Esophagus mucosa (tissue), 1 donor: ENCODE results near the gene FGF12. TPM values are rescaled to one million over a fixed set of nuclear protein-coding genes. Genes with fewer than 3 reads are reported as not detected.

Source experiments
- ATAC-seq: fragments of 200-7000 bp; cut with Tn5 transposase; one replicate; pipeline ENCODE4 v1.9.1; 2020
- total RNA-seq: library from RNA; stranded (reverse); gene quantifications from one replicate; pipeline ENCODE4 v1.2.4, GENCODE V29; 2023
- donor health status: DM: yes; HTN: yes; CAD: no.

Gene FGF12
- total RNA-seq, 1 donor from 2014 or later, result 0.72 TPM

GRCh38 chr3:192253138-192253887 is 474.0 kb downstream of the FGF12 start:
- no peak for ATAC-seq

DNA sequence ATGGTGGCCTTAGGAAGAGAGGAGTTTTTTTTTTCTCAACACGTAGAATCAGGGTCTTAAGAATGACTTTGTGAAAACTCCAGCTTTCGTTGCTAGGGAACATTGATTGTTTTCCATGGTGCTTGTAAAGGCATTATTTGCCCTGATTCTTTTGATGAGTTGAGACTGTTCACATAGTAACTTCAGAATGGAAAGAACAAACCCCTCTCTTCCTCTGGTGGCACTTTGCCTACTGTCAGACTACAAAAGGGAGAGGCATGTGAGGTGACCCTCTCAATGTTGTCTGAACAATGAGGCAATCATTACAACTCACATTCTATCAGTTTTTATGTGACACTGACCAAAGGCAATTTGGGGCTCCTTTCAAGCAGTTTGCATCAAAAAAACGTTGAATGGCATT is 477.8 kb downstream of the FGF12 start:
- ATAC-seq, result no peak

DNA sequence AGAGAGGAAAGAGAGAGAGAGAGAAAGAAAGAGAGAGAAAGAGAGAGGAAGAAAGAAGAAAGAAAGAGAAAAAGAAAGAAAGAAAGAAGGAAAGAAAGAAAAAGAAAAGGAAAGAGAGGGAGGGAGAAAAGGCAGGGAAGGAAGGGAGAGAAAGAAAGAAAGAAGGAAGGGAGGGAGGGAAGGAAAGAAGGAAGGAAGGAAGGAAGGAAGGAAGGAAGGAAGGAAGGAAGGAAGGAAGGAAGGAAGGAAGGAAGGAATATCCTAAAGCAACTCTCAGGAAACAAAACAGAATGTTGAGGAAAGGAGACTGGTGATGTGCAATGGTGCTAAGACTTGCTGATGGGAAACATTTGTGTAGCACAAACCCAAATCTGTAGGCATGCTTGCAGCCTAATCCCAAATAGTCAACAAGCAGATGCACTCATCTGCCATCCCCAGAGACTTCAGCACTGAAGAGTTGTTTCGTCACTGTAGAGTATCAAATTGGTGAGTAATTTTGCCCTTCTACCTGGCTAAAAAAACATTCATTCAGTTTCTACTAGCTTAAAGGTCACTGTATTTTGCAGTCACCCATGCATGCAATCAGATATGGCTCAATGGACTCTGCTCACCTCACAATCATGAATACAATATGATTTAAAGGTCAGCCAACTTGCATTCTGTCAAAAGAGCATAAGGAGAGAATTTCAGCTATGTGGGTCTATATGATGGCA is 480.3 kb downstream of the FGF12 start:
- no peak for ATAC-seq

DNA sequence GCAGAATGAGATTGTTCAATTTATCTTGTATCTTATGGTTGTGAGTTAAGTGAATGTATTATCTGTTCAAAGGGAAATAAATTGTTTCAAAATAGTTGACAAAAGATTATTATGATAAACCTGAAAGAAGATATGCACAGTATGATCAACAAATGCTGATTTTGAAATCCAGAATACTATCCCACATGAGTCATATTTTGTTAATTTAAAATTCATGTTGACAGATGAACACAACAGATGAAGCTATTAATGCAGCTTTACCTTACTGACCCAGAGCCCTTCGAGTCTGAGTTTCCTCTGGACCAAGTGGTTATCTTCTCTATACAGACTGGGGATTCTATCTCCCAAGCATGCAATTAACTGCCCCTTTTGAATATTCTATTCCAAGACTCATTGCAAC is 482.8 kb downstream of the FGF12 start:
- ATAC-seq, result no peak

GRCh38 chr3:192239956-192240355 is 487.4 kb downstream of the FGF12 start:
- ATAC-seq, result no peak

GRCh38 chr3:192237992-192238608 is 489.2 kb downstream of the FGF12 start:
- no peak for ATAC-seq

- ATAC-seq, result no peak
Observed at GRCh38 chr3:192229866-192230265, 497.5 kb downstream of the FGF12 start.

DNA sequence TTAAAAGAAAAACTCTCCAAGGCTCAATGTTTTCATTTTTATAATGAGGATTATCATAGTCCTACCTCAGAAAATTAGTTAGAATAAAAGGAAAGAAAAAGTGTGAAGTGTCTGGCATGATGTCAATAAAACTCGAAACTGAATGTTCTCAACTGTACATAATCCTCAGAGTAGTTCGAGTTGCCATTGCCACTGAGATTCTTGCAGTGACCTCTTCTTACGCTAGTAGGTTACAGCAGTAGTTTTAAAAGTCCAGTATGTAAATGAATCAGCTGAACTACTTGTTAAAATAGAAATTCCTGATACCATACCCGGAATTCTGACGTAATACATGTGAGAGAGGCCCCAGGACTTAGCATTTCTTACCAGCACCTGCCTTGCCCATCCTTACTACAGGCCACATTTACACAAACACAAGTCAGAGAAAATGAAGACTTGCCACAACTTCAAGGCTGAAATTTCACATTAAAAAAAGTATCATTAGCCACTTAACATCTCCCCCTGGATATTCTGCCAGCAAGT is 502.6 kb downstream of the FGF12 start:
- no peak for ATAC-seq

- ATAC-seq, result no peak
Observed at GRCh38 chr3:192223815-192224214, 503.5 kb downstream of the FGF12 start.

DNA sequence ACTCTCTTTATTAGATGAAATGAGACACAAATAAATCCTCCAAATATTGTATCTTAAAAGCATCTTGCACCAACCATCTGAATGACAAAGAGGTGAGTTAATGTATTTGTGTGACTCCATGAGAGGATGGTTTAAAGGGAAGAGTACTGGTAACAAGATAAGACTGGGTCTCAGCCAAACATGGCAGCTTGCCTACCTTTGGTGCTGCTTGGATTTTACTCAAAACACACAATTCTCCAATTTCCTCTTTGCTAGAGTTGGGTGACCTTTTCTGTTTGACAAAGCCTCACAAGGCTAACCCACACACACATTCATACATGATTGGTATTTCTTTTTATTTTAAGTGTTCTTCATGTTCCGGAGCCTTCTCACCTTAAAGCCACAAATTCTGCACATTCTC is 506.4 kb downstream of the FGF12 start:
- ATAC-seq, result no peak

GRCh38 chr3:192219926-192220325 is 507.4 kb downstream of the FGF12 start:
- ATAC-seq, result no peak

DNA sequence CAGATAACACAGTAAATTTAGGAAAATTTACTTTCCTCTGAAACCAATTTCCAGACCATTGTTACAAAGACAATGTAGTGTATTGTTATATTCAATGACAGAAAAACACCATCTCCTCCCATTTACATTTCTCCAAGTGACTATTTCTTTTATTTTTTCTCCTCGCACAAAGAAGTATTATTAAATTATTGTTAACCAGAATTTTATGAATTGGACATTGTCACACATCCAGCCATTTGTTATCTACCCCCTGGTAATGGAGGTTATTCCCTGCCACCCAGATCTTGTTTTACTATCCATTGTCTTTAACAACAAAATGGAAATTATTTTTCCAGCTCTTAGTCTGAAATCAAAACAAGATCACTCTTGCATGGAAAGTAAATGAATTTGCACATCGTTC is 511.3 kb downstream of the FGF12 start:
- ATAC-seq, result no peak

GRCh38 chr3:192212979-192213378 is 514.4 kb downstream of the FGF12 start:
- no peak for ATAC-seq

DNA sequence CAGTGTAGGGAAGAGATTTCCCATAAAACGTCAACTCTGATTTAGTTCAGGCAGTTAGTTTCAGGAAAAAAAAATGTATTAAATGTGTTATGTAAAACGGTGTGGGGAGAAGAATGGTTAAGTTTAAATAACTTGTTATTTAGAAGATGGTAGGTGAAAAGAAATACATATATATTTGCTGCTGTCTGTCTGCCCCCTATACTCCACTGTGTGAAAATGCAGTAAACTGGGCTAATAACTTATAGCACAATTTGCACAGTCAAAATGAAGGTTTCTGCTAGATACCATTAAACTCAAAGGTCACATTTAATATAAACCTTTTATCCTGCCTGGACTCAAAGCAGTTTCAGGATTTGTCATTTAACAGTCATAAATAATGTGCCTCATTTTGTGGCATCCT is 515.0 kb downstream of the FGF12 start:
- ATAC-seq, result no peak

DNA sequence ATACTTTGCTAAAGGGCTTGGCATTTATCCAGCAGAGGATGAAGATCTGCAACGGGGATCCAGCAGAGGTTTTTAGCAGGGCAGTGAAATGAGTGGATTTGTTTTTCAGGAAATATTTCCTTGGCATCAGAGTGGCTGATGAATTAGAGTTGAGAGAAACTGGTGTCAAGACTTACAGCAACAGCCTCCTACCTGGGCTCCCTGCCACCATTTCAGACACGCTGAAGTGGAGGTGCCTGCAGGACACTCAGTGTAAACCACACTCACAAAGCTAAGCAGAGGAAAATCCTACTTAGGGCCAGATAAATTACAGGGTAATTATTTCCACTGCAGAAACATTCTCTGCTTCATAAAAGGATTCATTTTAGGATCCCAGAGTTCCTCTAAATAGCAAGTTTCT is 519.7 kb downstream of the FGF12 start:
- ATAC-seq, result no peak

GRCh38 chr3:192207239-192207638 is 520.1 kb downstream of the FGF12 start:
- no peak for ATAC-seq

DNA sequence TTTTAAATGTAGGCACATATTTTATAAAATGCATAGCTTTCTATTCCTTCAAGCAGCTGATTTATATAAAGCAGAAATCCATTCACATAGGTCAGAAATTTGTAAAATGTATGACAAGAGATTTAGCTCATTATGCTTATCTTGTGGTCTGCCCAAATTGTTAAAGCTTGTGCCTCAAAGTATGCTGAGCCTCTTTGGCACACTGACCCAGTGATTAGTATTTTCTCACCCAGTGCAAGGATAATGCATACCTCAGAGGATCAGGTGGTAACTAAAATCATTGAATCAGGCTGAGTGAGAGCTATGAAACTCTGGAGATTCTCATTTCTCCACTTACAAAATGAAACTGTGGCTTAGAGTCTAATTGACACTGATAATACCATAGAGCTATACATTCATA is 533.3 kb downstream of the FGF12 start:
- ATAC-seq, result no peak

GRCh38 chr3:192188218-192188835 is 539.0 kb downstream of the FGF12 start:
- ATAC-seq, result no peak

GRCh38 chr3:192187485-192188051 is 539.8 kb downstream of the FGF12 start:
- ATAC-seq, result no peak

DNA sequence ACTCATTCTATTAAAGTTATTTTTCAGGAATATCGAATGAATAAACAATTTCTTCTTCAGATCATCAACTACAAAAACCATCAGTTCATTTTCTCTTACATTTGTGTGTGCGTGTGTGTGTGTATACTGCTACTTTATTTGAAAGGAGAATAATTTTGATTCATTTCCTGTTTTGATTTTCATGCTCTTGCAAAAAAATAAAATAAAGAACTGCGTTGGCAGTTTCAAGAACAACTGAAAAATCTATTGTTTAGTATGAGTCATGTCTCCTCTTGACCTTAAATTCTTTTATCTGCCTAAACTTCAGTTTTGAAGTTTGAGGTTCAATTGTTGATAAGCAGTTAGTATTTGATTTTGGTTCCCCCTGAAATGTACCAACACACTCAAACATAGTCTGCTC is 540.8 kb downstream of the FGF12 start:
- ATAC-seq, result no peak

DNA sequence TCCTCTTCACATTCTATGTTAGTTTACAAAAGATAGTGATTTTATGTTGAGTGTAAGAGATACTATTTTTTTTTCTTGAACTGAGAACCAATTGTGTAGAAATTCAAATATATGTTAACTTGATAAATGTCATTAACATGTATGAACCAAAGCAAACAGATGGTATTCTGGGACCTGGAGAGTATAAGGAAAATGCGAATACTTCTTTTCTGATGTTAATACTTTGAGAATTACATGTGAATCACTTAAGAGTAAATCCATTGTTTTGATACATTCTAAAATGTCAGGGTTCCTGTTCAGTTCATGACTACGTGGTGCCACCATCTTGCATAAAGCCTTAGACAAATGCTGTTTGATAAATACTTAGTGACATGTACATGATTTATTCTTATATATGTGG is 541.3 kb downstream of the FGF12 start:
- no peak for ATAC-seq

DNA sequence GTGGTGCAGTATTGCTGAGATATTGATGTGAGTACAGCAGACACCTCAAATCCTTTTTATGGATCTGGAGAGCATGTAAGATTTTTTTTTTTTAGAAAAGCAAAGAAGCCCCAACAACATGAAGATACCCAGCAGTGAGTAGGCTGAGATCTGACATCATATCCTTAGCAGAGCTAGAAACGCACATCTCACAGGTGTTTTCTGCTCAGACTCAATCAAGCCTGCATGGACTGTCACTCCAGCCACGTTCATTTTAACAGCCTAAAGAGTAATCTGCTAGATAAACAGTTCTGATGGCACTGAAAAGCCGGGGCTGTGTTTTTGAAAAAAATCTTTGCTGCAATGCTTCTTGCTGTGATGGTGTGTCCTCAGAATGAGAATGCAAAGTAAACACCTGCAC is 544.2 kb downstream of the FGF12 start:
- no peak for ATAC-seq

- ATAC-seq, result no peak
Observed at GRCh38 chr3:192181151-192181550, 546.2 kb downstream of the FGF12 start.
